IgD-negative memory B cell (primary cell): Measurements from ENCODE around the gene GTF3C1. TPM values are rescaled to one million over a fixed set of nuclear protein-coding genes. Genes with fewer than 3 reads are reported as not detected.
A peak's percentile ranks its signal among the peaks of the same experiment; 100 is the strongest.

Source experiments
- H3K27ac Mint-ChIP-seq, 3 donors: one replicate each; pipeline ENCODE4 v1.8.0; 2020 to 2022; ENCODE audit warnings: mild to moderate bottlenecking in 3 of 3, mixed read lengths in 3 of 3, moderate library complexity in 1 of 3
- H3K27me3 Mint-ChIP-seq: one replicate; pipeline ENCODE4 v1.8.0; 2021; ENCODE audit warnings: mixed read lengths
- H3K36me3 Mint-ChIP-seq: one replicate; pipeline ENCODE4 v1.8.0; 2020; ENCODE audit warnings: mild to moderate bottlenecking, mixed read lengths
- H3K4me1 Mint-ChIP-seq, 3 donors: one replicate each; pipeline ENCODE4 v1.8.0; 2020 to 2022; ENCODE audit warnings: mixed read lengths in 3 of 3, mild to moderate bottlenecking in 1 of 3
- H3K4me3 Mint-ChIP-seq, 4 donors: one replicate each; pipeline ENCODE4 v1.8.0; 2020 to 2022; ENCODE audit warnings: mild to moderate bottlenecking in 4 of 4, mixed read lengths in 4 of 4, moderate library complexity in 3 of 4
- H3K9me3 Mint-ChIP-seq, 3 donors: one replicate each; pipeline ENCODE4 v1.8.0; 2020 to 2021; ENCODE audit warnings: mixed read lengths in 3 of 3, mild to moderate bottlenecking in 1 of 3
- polyA plus RNA-seq: library from polyadenylated mRNA; unstranded; fragments of 300-500 nt; fragmentation: Illumina TruSeq; gene quantifications from one replicate; pipeline ENCODE4 v1.2.3, GENCODE V29; 2021

GTF3C1 gene
- polyA plus RNA-seq, 1 donor from 2014 or later = 22.1 TPM

DNA sequence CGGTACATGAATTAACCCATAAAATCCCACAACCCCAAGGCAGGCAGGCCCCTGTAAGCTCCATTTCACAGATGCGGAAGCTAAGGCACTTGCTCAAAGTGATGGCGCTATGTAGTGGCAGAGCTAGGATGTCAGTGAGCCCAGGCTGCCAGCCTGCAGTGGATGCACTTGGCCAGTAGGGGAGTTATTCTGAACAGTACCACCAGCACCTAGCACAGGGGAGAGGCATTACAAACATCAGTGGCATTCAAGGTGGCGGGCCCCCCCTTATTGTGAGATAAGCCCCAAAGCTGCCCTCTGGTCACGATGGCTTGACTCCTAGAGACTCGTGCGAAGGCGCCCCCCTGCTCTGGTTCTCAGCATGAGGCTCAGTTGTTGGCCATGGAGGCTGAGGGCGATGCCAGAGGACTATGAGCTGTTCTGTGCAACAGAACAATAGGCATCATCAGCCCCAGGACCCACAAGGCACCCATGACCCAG lies 33.8 kb downstream of the GTF3C1 start:
- Mint-ChIP-seq H3K9me3 (no peaks in the 10 kb centered on the region), H3K36me3 (peaks cover 15% of the 10 kb centered on the region), H3K27ac (no peak overlapping the region), H3K4me3 (no peak overlapping the region), H3K27me3 (no peaks in the 10 kb centered on the region), H3K4me1 (peaks cover 0 to 3% (median 0%) of the 10 kb centered on the region in 3 donors)

GRCh38 chr16:27514806-27515205 lies 34.9 kb downstream of the GTF3C1 start:
- H3K9me3 Mint-ChIP-seq = no peaks in the 10 kb centered on the region
- H3K4me1 Mint-ChIP-seq = peaks cover 0 to 3% (median 0%) of the 10 kb centered on the region in 3 donors
- H3K27ac Mint-ChIP-seq = no peak overlapping the region
- H3K27me3 Mint-ChIP-seq = no peaks in the 10 kb centered on the region
- no peak overlapping the region for H3K4me3 Mint-ChIP-seq
- peaks cover 15% of the 10 kb centered on the region for H3K36me3 Mint-ChIP-seq

DNA sequence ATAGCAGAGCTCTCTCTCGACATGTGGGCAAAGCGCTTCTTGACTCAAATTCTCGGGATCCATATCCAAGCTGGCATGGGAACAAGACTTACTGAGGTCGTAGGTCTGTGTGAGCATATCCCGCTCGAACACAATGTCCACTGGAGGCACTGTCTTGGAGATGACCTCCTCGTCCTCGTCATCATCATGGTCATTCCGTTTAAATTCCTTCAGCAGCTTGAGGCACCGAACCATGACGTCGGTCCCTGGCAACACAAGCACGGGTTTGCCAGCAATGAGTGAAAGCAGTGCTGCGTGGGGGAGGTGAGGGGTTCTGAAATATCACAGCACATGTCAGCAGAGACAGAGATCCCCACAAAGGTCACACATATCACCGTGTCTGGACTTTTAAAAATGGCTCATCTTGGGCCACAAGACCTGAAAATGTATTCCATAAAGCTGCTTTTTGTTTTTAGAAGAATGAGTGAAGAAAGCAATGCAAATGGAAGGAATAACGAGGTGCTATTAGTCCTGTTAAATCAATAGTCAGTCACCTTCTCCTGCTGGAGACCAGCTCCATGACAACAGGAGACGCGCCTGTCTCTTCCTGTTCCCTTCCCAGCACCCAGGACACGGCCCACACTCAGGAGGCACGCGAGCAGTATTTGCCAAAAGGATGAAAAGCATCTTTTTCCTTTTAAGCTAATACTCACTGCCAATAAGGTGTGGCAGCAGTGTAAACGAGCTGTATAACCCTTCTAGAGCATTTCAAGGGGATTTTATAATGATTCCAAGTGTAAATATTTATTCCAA lies 37.9 kb downstream of the GTF3C1 start:
- no peak overlapping the region for H3K27ac Mint-ChIP-seq
- H3K9me3 Mint-ChIP-seq = no peaks in the 10 kb centered on the region
- H3K27me3 Mint-ChIP-seq = no peaks in the 10 kb centered on the region
- H3K36me3 Mint-ChIP-seq = peaks cover 14% of the 10 kb centered on the region
- no peaks in the 10 kb centered on the region for H3K4me1 Mint-ChIP-seq
- H3K4me3 Mint-ChIP-seq = no peak overlapping the region

- Mint-ChIP-seq H3K27ac (no peak overlapping the region), H3K9me3 (no peaks in the 10 kb centered on the region), H3K4me1 (no peaks in the 10 kb centered on the region), H3K4me3 (no peak overlapping the region), H3K36me3 (peaks cover 14% of the 10 kb centered on the region), H3K27me3 (no peaks in the 10 kb centered on the region)
Measured at GRCh38 chr16:27508476-27508875, 41.2 kb downstream of the GTF3C1 start.

DNA sequence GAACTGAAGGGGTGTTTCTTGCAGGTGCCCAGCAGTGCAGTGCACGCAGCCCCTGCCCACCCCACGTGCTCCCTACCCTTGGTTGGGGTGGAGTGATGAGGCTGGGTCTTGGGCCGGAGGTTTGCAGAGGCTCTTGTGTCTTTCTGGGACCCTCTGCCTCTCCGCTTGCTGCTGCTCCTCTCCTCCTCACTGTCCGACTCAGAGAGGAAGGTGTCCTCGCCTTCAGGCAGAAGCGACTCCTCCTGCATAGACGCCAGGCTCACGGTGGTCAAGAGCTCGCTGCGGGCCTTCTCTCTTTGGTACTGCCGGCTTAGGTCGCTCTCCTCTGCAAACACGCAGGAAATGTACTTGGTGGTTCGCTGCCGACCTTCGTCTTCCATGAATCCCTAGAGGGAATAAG lies 42.9 kb downstream of the GTF3C1 start:
- Mint-ChIP-seq H3K36me3 (peaks cover 13% of the 10 kb centered on the region), H3K27ac (no peak overlapping the region)

GRCh38 chr16:27505297-27506236 lies 44.1 kb downstream of the GTF3C1 start:
- H3K27me3 Mint-ChIP-seq = no peaks in the 10 kb centered on the region
- H3K9me3 Mint-ChIP-seq = no peaks in the 10 kb centered on the region
- H3K4me3 Mint-ChIP-seq = no peak overlapping the region
- H3K36me3 Mint-ChIP-seq = peaks cover 6% of the 10 kb centered on the region
- H3K27ac Mint-ChIP-seq = no peak overlapping the region
- H3K4me1 Mint-ChIP-seq = no peaks in the 10 kb centered on the region

More for the DNA sequence above, 42.9 kb downstream of the GTF3C1 start:
- Mint-ChIP-seq H3K27me3 (no peaks in the 10 kb centered on the region), H3K4me1 (no peaks in the 10 kb centered on the region), H3K4me3 (no peak overlapping the region), H3K9me3 (no peaks in the 10 kb centered on the region)

DNA sequence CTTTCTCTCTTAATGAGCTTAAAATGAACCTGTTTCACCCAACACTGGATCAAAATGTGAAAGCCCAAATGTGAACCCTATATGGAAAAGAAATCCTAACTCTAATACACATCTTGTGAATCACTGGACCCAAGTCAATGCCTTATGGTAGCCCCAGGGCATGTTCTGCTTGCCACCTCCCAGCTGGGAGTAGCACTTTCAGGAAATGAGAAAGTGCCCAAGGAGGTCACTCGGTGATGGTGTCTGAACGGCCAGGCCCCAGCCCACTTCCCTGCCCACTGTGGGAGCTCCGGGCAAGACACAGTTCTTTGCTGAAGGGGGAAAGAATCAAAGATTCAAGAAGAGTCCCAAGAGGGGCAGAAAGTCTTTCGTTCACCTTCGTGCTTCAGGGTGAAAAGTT lies 46.1 kb downstream of the GTF3C1 start:
- Mint-ChIP-seq H3K9me3 (no peaks in the 10 kb centered on the region), H3K4me3 (no peak overlapping the region), H3K27me3 (no peaks in the 10 kb centered on the region), H3K27ac (no peak overlapping the region), H3K4me1 (no peaks in the 10 kb centered on the region), H3K36me3 (peaks cover 6% of the 10 kb centered on the region)

DNA sequence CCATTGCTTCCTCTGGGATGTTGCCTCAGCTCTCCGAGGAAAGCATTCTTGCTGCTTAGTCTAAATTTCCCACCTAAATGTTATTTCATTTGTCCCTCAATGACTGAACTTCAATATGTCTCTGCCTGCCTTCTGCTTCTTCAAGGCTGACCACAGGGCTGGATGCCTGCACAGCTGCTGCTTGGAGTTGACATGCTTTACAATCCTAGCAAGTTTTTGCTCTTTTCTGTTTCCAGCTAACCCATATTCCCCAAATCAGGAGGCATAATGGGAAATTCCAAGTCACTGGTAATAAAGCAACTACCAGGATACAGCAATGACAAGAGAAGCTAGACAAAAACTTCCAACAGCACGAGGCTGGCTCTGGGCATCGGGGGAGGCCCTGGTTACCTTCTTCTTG lies 48.9 kb downstream of the GTF3C1 start:
- Mint-ChIP-seq H3K36me3 (peaks cover 9% of the 10 kb centered on the region), H3K27ac (no peak overlapping the region), H3K4me3 (no peak overlapping the region), H3K9me3 (no peaks in the 10 kb centered on the region), H3K4me1 (no peaks in the 10 kb centered on the region), H3K27me3 (no peaks in the 10 kb centered on the region)

- Mint-ChIP-seq H3K27ac (no peak overlapping the region), H3K36me3 (peaks cover 7% of the 10 kb centered on the region)
Measured at GRCh38 chr16:27499659-27500055, 50.1 kb downstream of the GTF3C1 start.

DNA sequence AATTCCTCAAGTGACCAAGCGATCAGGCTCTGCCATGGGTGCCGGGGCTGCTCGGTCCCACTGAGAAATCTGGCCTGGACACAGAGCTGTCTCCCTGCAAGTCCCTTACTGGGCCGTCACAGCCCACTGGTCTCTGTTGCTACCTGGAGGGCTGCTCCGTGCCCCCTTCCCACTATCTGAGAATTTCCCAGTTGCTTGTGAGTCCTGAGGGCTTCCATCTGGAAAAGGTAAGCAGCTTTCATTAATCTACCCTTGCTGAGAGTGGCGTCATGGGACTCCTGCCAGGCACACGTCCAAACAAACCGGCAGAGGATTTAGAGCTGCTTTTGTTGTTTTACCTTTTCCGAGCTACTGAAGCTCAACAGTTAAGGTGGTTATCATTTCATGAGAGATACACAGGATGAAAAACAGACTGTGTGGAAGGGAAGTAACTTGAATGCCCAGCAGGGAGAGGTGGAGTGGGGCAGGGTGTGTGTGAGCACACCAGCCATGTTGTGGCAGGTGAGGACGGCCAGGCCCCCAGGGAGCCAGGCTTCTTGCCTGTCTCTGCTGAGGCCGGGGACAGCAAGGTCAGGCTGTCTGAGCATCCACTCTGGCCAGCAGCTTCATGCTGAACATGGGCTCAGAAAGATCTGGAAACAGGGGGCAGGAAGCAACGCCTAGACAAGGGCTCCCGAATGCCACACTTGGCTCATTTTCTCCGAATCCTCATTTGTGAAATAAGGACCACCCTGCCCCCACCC lies 50.6 kb downstream of the GTF3C1 start:
- Mint-ChIP-seq H3K36me3 (peaks cover 7% of the 10 kb centered on the region), H3K4me3 (no peak overlapping the region), H3K27ac (no peak overlapping the region), H3K4me1 (no peaks in the 10 kb centered on the region), H3K9me3 (no peaks in the 10 kb centered on the region), H3K27me3 (no peaks in the 10 kb centered on the region)

More at GRCh38 chr16:27499659-27500055, 50.1 kb downstream of the GTF3C1 start:
- H3K4me3 Mint-ChIP-seq = no peak overlapping the region
- no peaks in the 10 kb centered on the region for H3K9me3 Mint-ChIP-seq
- no peaks in the 10 kb centered on the region for H3K4me1 Mint-ChIP-seq
- no peaks in the 10 kb centered on the region for H3K27me3 Mint-ChIP-seq

GRCh38 chr16:27498031-27498825 lies 51.5 kb downstream of the GTF3C1 start:
- Mint-ChIP-seq H3K9me3 (no peaks in the 10 kb centered on the region), H3K4me1 (no peaks in the 10 kb centered on the region), H3K4me3 (no peak overlapping the region), H3K27ac (peak overlapping the region in 1 of 3 donors; percentile 14), H3K27me3 (no peaks in the 10 kb centered on the region), H3K36me3 (peaks cover 7% of the 10 kb centered on the region)

- Mint-ChIP-seq H3K36me3 (peaks cover 8% of the 10 kb centered on the region), H3K9me3 (no peaks in the 10 kb centered on the region), H3K27ac (no peak overlapping the region), H3K4me1 (no peaks in the 10 kb centered on the region), H3K4me3 (no peak overlapping the region), H3K27me3 (no peaks in the 10 kb centered on the region)
Measured at GRCh38 chr16:27495191-27495590, 54.5 kb downstream of the GTF3C1 start.

- no peaks in the 10 kb centered on the region for H3K4me1 Mint-ChIP-seq
- H3K36me3 Mint-ChIP-seq = peaks cover 5% of the 10 kb centered on the region
- no peaks in the 10 kb centered on the region for H3K9me3 Mint-ChIP-seq
- H3K4me3 Mint-ChIP-seq = no peak overlapping the region
- no peaks in the 10 kb centered on the region for H3K27me3 Mint-ChIP-seq
- H3K27ac Mint-ChIP-seq = no peak overlapping the region
Measured at GRCh38 chr16:27492588-27492979, 57.1 kb downstream of the GTF3C1 start.

DNA sequence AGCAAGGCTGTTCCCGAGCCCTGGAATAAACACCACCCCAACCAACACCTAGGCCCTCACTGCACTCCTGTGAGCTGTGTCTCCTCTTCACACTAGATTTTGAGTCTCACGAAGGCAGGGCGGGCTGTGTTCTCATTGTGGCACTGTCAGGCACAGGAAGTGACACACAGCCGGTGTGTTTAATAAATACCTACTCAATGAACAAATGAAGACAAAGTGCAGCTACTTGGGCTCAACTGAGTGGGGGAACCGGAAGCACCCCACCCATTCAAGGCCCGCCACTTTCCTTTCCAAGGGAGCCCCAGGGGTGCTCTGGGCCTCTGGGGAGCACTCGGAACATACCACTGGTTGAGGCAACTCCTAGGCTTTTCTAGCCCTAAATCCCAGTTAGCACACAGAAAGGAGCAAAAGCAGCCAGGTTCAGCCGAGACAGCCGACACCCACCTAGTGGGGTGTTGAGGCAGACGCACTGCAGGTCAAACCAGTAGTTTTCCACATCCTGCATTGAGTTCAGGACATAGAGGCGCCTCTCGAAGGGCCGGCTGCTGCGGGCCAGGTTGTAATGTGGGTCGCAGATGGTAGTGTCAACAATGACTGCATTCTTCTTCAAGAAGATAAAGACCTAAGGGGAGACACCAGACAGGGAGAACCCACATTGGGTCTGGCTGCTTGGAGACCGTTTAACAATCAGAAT lies 57.7 kb downstream of the GTF3C1 start:
- Mint-ChIP-seq H3K27ac (no peak overlapping the region), H3K9me3 (no peaks in the 10 kb centered on the region), H3K36me3 (peaks cover 5% of the 10 kb centered on the region), H3K4me1 (no peaks in the 10 kb centered on the region), H3K27me3 (no peaks in the 10 kb centered on the region), H3K4me3 (no peak overlapping the region)
